Smooth muscle cell of the pulmonary artery (primary cell): Measurements from ENCODE around the gene MYOD1. TPM values are rescaled to one million over a fixed set of nuclear protein-coding genes. Genes with fewer than 3 reads are reported as not detected.

Source experiments
- total RNA-seq: library from RNA; depleted of rRNA; stranded (reverse); fragments of >200 nt; gene quantifications from 2 replicates; pipeline ENCODE4 v1.2.3, GENCODE V29; 2014

Gene MYOD1
- total RNA-seq: not detected in 2 replicates

DNA sequence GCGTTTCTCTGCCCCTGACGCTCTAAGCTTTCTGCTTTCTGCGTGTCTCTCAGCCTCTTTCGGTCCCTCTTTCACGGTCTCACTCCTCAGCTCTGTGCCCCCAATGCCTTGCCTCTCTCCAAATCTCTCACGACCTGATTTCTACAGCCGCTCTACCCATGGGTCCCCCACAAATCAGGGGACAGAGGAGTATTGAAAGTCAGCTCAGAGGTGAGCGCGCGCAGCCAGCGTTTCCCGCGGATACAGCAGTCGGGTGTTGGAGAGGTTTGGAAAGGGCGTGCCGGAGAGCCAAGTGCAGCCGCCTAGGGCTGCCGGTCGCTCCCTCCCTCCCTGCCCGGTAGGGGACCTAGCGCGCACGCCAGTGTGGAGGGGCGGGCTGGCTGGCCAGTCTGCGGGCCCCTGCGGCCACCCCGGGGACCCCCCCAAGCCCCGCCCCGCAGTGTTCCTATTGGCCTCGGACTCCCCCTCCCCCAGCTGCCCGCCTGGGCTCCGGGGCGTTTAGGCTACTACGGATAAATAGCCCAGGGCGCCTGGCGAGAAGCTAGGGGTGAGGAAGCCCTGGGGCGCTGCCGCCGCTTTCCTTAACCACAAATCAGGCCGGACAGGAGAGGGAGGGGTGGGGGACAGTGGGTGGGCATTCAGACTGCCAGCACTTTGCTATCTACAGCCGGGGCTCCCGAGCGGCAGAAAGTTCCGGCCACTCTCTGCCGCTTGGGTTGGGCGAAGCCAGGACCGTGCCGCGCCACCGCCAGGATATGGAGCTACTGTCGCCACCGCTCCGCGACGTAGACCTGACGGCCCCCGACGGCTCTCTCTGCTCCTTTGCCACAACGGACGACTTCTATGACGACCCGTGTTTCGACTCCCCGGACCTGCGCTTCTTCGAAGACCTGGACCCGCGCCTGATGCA is at the start of gene MYOD1:
TSS of gene MYOD1 (plus strand) at position 544 of the 910 bp plus-strand sequence. CDS start at position 756, 212 bp downstream.

DNA sequence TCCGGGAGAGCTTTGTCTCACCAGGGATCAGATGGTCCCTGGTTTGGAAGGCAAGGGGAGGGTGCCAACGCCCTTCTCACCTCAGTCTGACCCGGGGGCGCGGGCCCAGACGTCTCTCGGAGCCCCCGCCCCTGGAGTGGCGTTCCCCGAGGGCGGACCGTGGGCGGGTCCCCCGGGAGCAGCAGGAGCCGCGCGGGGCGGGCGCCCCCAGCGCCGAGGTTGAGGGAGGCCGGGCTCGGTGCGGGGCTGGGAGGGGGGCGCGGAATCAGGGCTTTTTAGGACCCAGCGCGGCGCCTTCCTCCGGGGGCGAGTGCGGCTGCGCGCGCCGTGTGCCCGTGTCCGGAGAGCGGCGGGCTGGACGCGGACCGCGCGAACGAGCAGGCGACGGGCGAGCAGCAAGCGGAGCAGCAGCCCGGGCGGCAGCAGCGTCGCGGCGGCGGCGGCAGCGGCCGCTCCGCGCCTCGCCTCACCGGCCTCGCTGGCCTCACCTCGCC is 15.1 kb downstream of the MYOD1 start, which contains the start of gene KCNC1:
TSS of gene KCNC1 (plus strand) at position 364 of the 494 bp plus-strand sequence. CDS start 1,222 bp downstream, outside the sequence.

Other genes starting within 250 kb of the MYOD1 start
- gene ABCC8, start 242.7 kb upstream of the MYOD1 start, total RNA-seq: not detected in 2 replicates
- not detected in 2 replicates for gene USH1C, start 175.2 kb upstream of the MYOD1 start, total RNA-seq
- gene OTOG, start 172.3 kb upstream of the MYOD1 start, total RNA-seq: not detected in 2 replicates
- gene KCNC1, start 15.2 kb downstream of the MYOD1 start, total RNA-seq: 0.20 TPM in 1 of 2 replicates, not detected in the other